ENCODE data around the gene DGKQ.

The DGKQ gene

GRCh38 chr4:972651-973424 is 531 bp downstream of the DGKQ start:
- Histone ChIP-seq H3K9me2 (replicated peaks; ENCODE audit: insufficient read depth, low read length) (no peaks in the 10 kb centered on the region), H3K9ac (ENCODE audit: low read length) (peak overlapping the region; percentile 68), H3K4me2 (ENCODE audit: low read depth, low read length, poor library complexity, severe bottlenecking) (peak overlapping the region; percentile 78), H3K27me3 (ENCODE audit: low read length) (no peaks in the 10 kb centered on the region), H3K4me3 (ENCODE audit: insufficient read depth, low read length, poor library complexity, severe bottlenecking) (peak overlapping the region; percentile 85), H4K20me1 (ENCODE audit: low read depth, low read length) (no peaks in the 10 kb centered on the region), H3K9me3 (ENCODE audit: insufficient read depth, low read length) (no peaks in the 10 kb centered on the region), H3F3A (ENCODE audit: insufficient read depth) (no peaks in the 10 kb centered on the region), H3K27ac (ENCODE audit: low read depth, low read length) (no peak overlapping the region), H2AFZ (ENCODE audit: low read depth, low read length, severe bottlenecking) (peak overlapping the region; percentile 68), H3K79me2 (ENCODE audit: insufficient read depth, low read length) (no peaks in the 10 kb centered on the region), H3K36me3 (ENCODE audit: low read length) (no peaks in the 10 kb centered on the region)
- TF ChIP-seq EZH2phosphoT487 (conservative IDR thresholded peaks at IDR 0.05; ENCODE audit: low read length) (no peak), CTCF (IDR thresholded peaks at IDR 0.05; ENCODE audit: insufficient read depth, low read length, poor library complexity, severe bottlenecking) (no peak)

- H3K79me2 ChIP-seq (ENCODE audit: insufficient read depth, low read length), result no peaks in the 10 kb centered on the region
- no peaks in the 10 kb centered on the region for H3F3A ChIP-seq (ENCODE audit: insufficient read depth)
- H3K9me3 ChIP-seq (ENCODE audit: insufficient read depth, low read length), result no peaks in the 10 kb centered on the region
- H4K20me1 ChIP-seq (ENCODE audit: low read depth, low read length), result no peaks in the 10 kb centered on the region
- no peak overlapping the region for H2AFZ ChIP-seq (ENCODE audit: low read depth, low read length, severe bottlenecking)
- H3K27ac ChIP-seq (ENCODE audit: low read depth, low read length), result no peak overlapping the region
- peak overlapping the region; percentile 78 for H3K4me2 ChIP-seq (ENCODE audit: low read depth, low read length, poor library complexity, severe bottlenecking)
- no peaks in the 10 kb centered on the region for H3K9me2 ChIP-seq (replicated peaks; ENCODE audit: insufficient read depth, low read length)
- H3K36me3 ChIP-seq (ENCODE audit: low read length), result no peaks in the 10 kb centered on the region
- TF ChIP-seq CTCF (IDR thresholded peaks at IDR 0.05; ENCODE audit: insufficient read depth, low read length, poor library complexity, severe bottlenecking) (no peak), EZH2phosphoT487 (conservative IDR thresholded peaks at IDR 0.05; ENCODE audit: low read length) (no peak)
- no peaks in the 10 kb centered on the region for H3K27me3 ChIP-seq (ENCODE audit: low read length)
- peak overlapping the region; percentile 85 for H3K4me3 ChIP-seq (ENCODE audit: insufficient read depth, low read length, poor library complexity, severe bottlenecking)
- H3K9ac ChIP-seq (ENCODE audit: low read length), result peak overlapping the region; percentile 68; the same call in 1 of the 2 replicates
These were observed 1.5 kb downstream of the DGKQ start for GRCh38 chr4:971666-972500.

GRCh38 chr4:970854-971520 is 2.4 kb downstream of the DGKQ start:
- no peak overlapping the region for H3K4me3 ChIP-seq (ENCODE audit: insufficient read depth, low read length, poor library complexity, severe bottlenecking)
- H3K9me2 ChIP-seq (replicated peaks; ENCODE audit: insufficient read depth, low read length), result no peaks in the 10 kb centered on the region
- no peak overlapping the region for H2AFZ ChIP-seq (ENCODE audit: low read depth, low read length, severe bottlenecking)
- H3K4me2 ChIP-seq (ENCODE audit: low read depth, low read length, poor library complexity, severe bottlenecking), result no peak overlapping the region
- H3K27ac ChIP-seq (ENCODE audit: low read depth, low read length), result no peak overlapping the region
- H3K9me3 ChIP-seq (ENCODE audit: insufficient read depth, low read length), result no peaks in the 10 kb centered on the region
- TF ChIP-seq CTCF (IDR thresholded peaks at IDR 0.05; ENCODE audit: insufficient read depth, low read length, poor library complexity, severe bottlenecking), result no peak
- no peak for TF ChIP-seq EZH2phosphoT487 (conservative IDR thresholded peaks at IDR 0.05; ENCODE audit: low read length)
- H3K79me2 ChIP-seq (ENCODE audit: insufficient read depth, low read length), result no peaks in the 10 kb centered on the region
- H4K20me1 ChIP-seq (ENCODE audit: low read depth, low read length), result no peaks in the 10 kb centered on the region
- no peaks in the 10 kb centered on the region for H3K27me3 ChIP-seq (ENCODE audit: low read length)
- no peaks in the 10 kb centered on the region for H3F3A ChIP-seq (ENCODE audit: insufficient read depth)
- no peak overlapping the region for H3K9ac ChIP-seq (ENCODE audit: low read length)
- H3K36me3 ChIP-seq (ENCODE audit: low read length), result no peaks in the 10 kb centered on the region

All from SU-DHL-6 (cell line).